K562 (cell line): ENCODE data around the gene PCBD2. TPM values are rescaled to one million over a fixed set of nuclear protein-coding genes. Genes with fewer than 3 reads are reported as not detected.
"Not testable (repeated sequence)": the region's sequence is repeated elsewhere in the genome, so short reads cannot be mapped to it uniquely, and the experiment has no call there.

Experiments used
- ATAC-seq: fragments of 200-7000 bp; cut with Tn5 transposase; 3 replicates; pipeline ENCODE4 v1.9.1; 2020; ENCODE audit warnings: moderate library complexity
- BruUV-seq: library from RNA; stranded (reverse); fragments of 400-500 nt; replicated peaks from 2 replicates; lab custom pipeline; 2021; lab: Mats Ljungman, UMichigan
- CTCF ChIA-PET: fragments of 300-600 bp; formaldehyde crosslinking; extraction: SDS; loops from one replicate; lab custom pipeline; 2021; ENCODE audit warnings: low intra/inter-chr PET ratio; lab: Yijun Ruan, JAX
- POLR2A ChIA-PET: fragments of 300-600, 350-650 bp; sonication (Branson Sonifier 250); formaldehyde crosslinking; extraction: SDS; loops from one replicate; lab custom pipeline; 2021; ENCODE audit warnings: antibody characterized with exemption, inconsistent platforms; lab: Yijun Ruan, JAX
- DNase-seq, 4 experiments: peaks; one replicate each; pipeline versions ENCODE4 v3.0.0 to v3.0.0-alpha.2; 2011 to 2018; ENCODE audit warnings: low spot score in 3 of 4, mixed read lengths in 3 of 4; ENCODE audit errors: extremely low read depth in 1 of 4
- FAIRE-seq: peaks from 2 replicates; lab custom pipeline; 2011; peaks lifted over from hg19 to GRCh38; lab: Jason Lieb, UNC
- H2AFZ ChIP-seq: 2 replicates; pipeline ENCODE4 v1.6.0; 2011; ENCODE audit warnings: low read depth, low read length, control low read depth, inconsistent platforms
- H3K27ac ChIP-seq: fragments of 200-600 bp; 3 replicates; pipeline ENCODE4 v1.8.0; 2011; ENCODE audit warnings: low read depth, mild to moderate bottlenecking, control low read depth, inconsistent platforms, low read length, moderate library complexity, mixed read lengths; ENCODE audit errors: extremely low read depth
- H3K27me3 ChIP-seq, 2 experiments: fragments of 300-600 bp in 1 of 2; 2 replicates in 1 of 2; 3 replicates in 1 of 2; pipeline versions ENCODE4 v1.6.0 to v1.8.0; 2011; ENCODE audit warnings: inconsistent platforms in 2 of 2, low read length in 2 of 2, mild to moderate bottlenecking in 1 of 2, mixed read lengths in 1 of 2, moderate library complexity in 1 of 2; ENCODE audit not compliant: control insufficient read depth in 2 of 2, insufficient read depth in 2 of 2
- H3K36me3 ChIP-seq: fragments of 300-600 bp; 3 replicates; pipeline ENCODE4 v1.8.0; 2011; ENCODE audit warnings: mild to moderate bottlenecking, low read length, inconsistent platforms; ENCODE audit not compliant: control insufficient read depth, insufficient read depth
- H3K4me1 ChIP-seq, 2 experiments: fragments of 200-600 bp in 1 of 2; replicated peaks in 1 of 2; 2 replicates in 1 of 2; 3 replicates in 1 of 2; pipeline versions ENCODE4 v1.5.1 to v1.8.0; 2011; ENCODE audit warnings: inconsistent platforms in 2 of 2, low read length in 2 of 2, mild to moderate bottlenecking in 1 of 2, mixed read lengths in 1 of 2, moderate library complexity in 1 of 2; ENCODE audit not compliant: control insufficient read depth in 2 of 2, insufficient read depth in 2 of 2
- H3K4me2 ChIP-seq: 2 replicates; pipeline ENCODE4 v1.6.1; 2011; ENCODE audit warnings: low read length, control low read depth, inconsistent platforms, mixed read lengths; ENCODE audit not compliant: insufficient read depth
- H3K4me3 ChIP-seq: fragments of 200-600 bp; sonication (generic), shearing (Covaris generic); 2 replicates; pipeline ENCODE4 v1.5.1; 2016; ENCODE audit warnings: control low read depth, inconsistent platforms
- H3K79me2 ChIP-seq: fragments of 200-600 bp; 3 replicates; pipeline ENCODE4 v1.8.0; 2011; ENCODE audit warnings: low read length, inconsistent platforms; ENCODE audit not compliant: control insufficient read depth, insufficient read depth
- H3K9ac ChIP-seq, 2 experiments: 2 replicates each; pipeline versions ENCODE4 v1.6.0 to v1.6.1; 2011; ENCODE audit warnings: low read depth in 2 of 2, low read length in 2 of 2, control low read depth in 1 of 2, inconsistent platforms in 1 of 2, mild to moderate bottlenecking in 1 of 2, mixed read lengths in 1 of 2; ENCODE audit not compliant: insufficient read depth in 1 of 2
- H3K9me1 ChIP-seq: one replicate; pipeline ENCODE4 v1.6.0; 2011; ENCODE audit warnings: inconsistent platforms, mild to moderate bottlenecking, low read length, moderate library complexity; ENCODE audit not compliant: control insufficient read depth, insufficient read depth
- H3K9me3 ChIP-seq: replicated peaks from 2 replicates; pipeline ENCODE4 v1.5.1; 2011; ENCODE audit warnings: low read depth, low read length, inconsistent platforms; ENCODE audit not compliant: control insufficient read depth, insufficient read depth
- H4K20me1 ChIP-seq: replicated peaks from 2 replicates; pipeline ENCODE4 v1.6.1; 2011; ENCODE audit warnings: low read length, inconsistent platforms, mixed read lengths; ENCODE audit not compliant: control insufficient read depth, insufficient read depth
- BCOR ChIP-seq: fragments of 450-650 bp; IDR thresholded peaks from 2 replicates; pipeline ENCODE4 v1.6.1; 2016
- CHD1 ChIP-seq: fragments of 200-600 bp; sonication (generic); IDR thresholded peaks from one replicate; pipeline ENCODE4 v1.6.1; 2012; ENCODE audit warnings: mild to moderate bottlenecking, moderate library complexity, low read length, inconsistent platforms
- KDM1A ChIP-seq, 2 experiments: fragments of 450-650 bp; IDR thresholded peaks; 2 replicates each; pipeline ENCODE4 v1.6.1; 2016; ENCODE audit warnings: mild to moderate bottlenecking in 2 of 2
- ZNF146 ChIP-seq: IDR thresholded peaks from one replicate; pipeline ENCODE4 v1.6.1; 2018; ENCODE audit warnings: missing compliant biosample characterization; ENCODE audit not compliant: unreplicated experiment
- WGBS: fragments of 100-300 bp; shearing (Covaris generic); methylation state at CpG from one replicate; pipeline ENCODE4 v1.1.6; 2016; ENCODE audit warnings: low coverage, mixed read lengths; ENCODE audit not compliant: insufficient coverage; ENCODE audit errors: missing lambda C conversion rate; 5-methylcytosine and 5-hydroxymethylcytosine counted together
- in situ Hi-C: fragments of 300-500 bp; cut with MboI; formaldehyde crosslinking; loops from 4 replicates; pipeline ENCODE4 v1.15.0; 2018; ENCODE audit warnings: inconsistent platforms, mixed read lengths
- intact Hi-C: fragments of 100-400 bp; cut with micrococcal nuclease; formaldehyde crosslinking; loops from 2 replicates; pipeline ENCODE4 v1.14.2; 2022
- polyA plus RNA-seq, 8 experiments: library from polyadenylated mRNA; depleted of rRNA in 4 of 8; stranded (reverse) in 5 of 8; unstranded in 3 of 8; fragments of >200 nt; fragmentation: Nextera tagmentation in 2 of 8; fragmentation: Illumina TruSeq in 1 of 8; extraction: Ambion mirVana in 2 of 8; extraction: Trizol in 1 of 8; gene quantifications; 2 replicates each; pipeline versions ENCODE4 v1.2.1 to v1.2.3, GENCODE V29; 2011 to 2014; ENCODE audit warnings: inconsistent platforms in 1 of 8, missing spikeins in 1 of 8
- total RNA-seq, 7 experiments: library from RNA; depleted of rRNA in 6 of 7; stranded (reverse); fragments of >200 nt in 6 of 7; fragmentation: Illumina TruSeq in 2 of 7; extraction: Trizol in 2 of 7; gene quantifications; 2 replicates each; pipeline versions ENCODE4 v1.2.1 to v1.2.3, GENCODE V29; 2011 to 2021; ENCODE audit warnings: low replicate concordance in 1 of 7
- TF ChIP-seq, protein P1 (sequence below): sonication (generic); formaldehyde crosslinking; IDR thresholded peaks from 2 replicates; pipeline ENCODE4 v1.5.0; 2020; ENCODE audit warnings: missing genetic modification reagents

PCBD2 gene
- total and polyA plus RNA-seq, 9 of the 15 experiments (the other 6 are each of a cell fraction or from before 2014, with no cell fraction given): 5.2 to 13.8 (median 7.8) TPM

DNA sequence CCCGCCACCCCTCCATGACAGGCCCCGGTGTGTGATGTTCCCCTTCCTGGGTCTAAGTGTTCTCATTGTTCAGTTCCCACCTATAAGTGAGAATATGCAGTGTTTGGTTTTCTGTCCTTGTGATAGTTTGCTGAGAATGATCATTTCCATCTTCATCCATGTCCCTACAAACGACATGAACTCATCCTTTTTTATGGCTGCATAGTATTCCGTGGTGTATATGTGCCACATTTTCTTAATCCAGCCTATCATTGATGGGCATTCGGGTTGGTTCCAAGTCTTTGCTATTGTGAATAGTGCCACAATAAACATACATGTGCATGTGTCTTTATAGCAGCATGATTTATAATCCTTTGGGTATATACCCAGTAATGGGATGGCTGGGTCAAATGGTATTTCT is 93.1 kb downstream of the PCBD2 start:
- H3K4me2 ChIP-seq, in situ Hi-C loops, H3K27me3 ChIP-seq, H3K36me3 ChIP-seq, ATAC-seq, intact Hi-C loops, BruUV-seq, FAIRE-seq, H3K9me3 ChIP-seq, H3K4me3 ChIP-seq, H4K20me1 ChIP-seq, CTCF ChIA-PET, H3K27ac ChIP-seq, H3K9me1 ChIP-seq, H3K9ac ChIP-seq, H2AFZ ChIP-seq, H3K79me2 ChIP-seq, H3K4me1 ChIP-seq, DNase-seq, POLR2A ChIA-PET: not testable (repeated sequence)
- WGBS: 54% methylated on average over 5 of the region's 5 CpGs
- TF ChIP-seq ZNF146 (CRISPR knock-in tag) (peak; percentile 83), KDM1A (IDR thresholded peaks at IDR 0.05) (0 out of 4 replicates have a peak, but pooled peaks of 1 of the 2 experiments have one; percentile 27), BCOR (peak; percentile 59; the same call in 1 of the 2 replicates)

DNA sequence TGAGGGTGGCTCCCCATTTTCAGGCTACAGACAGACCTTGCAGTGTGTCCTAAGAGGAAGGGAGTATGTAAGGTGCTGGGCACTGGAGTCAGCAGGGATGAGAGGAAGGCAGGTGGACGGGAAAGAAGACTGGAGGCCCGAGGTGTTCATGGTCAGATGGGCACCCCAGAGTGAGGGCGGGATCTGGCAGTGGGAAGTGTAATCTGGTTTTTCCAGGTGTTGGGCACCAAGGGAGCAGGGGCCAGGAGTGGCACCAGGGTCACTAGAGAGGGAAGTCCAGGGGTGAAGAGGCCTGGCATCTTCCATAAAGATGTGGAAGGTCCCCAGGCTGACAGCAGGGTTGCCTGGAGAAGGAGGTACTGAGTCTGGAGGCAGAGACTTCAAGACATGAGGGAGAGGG is 99.4 kb downstream of the PCBD2 start:
- no peak for TF ChIP-seq CHD1
- TF ChIP-seq, protein P1, sequence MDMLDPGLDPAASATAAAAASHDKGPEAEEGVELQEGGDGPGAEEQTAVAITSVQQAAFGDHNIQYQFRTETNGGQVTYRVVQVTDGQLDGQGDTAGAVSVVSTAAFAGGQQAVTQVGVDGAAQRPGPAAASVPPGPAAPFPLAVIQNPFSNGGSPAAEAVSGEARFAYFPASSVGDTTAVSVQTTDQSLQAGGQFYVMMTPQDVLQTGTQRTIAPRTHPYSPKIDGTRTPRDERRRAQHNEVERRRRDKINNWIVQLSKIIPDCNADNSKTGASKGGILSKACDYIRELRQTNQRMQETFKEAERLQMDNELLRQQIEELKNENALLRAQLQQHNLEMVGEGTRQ: no peak
- ATAC-seq: no peak
- in situ Hi-C loops: no loop called here
- Histone ChIP-seq H3K27me3 (no peaks in the 10 kb centered on the region), H3K79me2 (no peaks in the 10 kb centered on the region), H3K27ac (no peak overlapping the region), H3K4me1 (no peaks in the 10 kb centered on the region), H4K20me1 (no peaks in the 10 kb centered on the region; the same call in 1 of the 2 replicates), H2AFZ (no peak overlapping the region), H3K9ac (no peak overlapping the region), H3K4me3 (no peak overlapping the region), H3K9me3 (no peaks in the 10 kb centered on the region), H3K36me3 (no peaks in the 10 kb centered on the region), H3K9me1 (no peaks in the 10 kb centered on the region), H3K4me2 (no peak overlapping the region)
- intact Hi-C loops: no loop called here
- DNase-seq: no peak
- FAIRE-seq: no peak
- WGBS: 0% methylated on average over 2 of the region's 3 CpGs
- CTCF ChIA-PET: no interaction called here
- no TSS peak for BruUV-seq
- POLR2A ChIA-PET: no interaction called here
